Muscle of leg (tissue), 11 donors: ENCODE results near the gene AMD1. TPM values are rescaled to one million over a fixed set of nuclear protein-coding genes. Genes with fewer than 3 reads are reported as not detected.

ENCODE experiments used
- DNase-seq: peaks from one replicate; pipeline ENCODE4 v3.0.0; 2013
- H3K27ac ChIP-seq: one replicate; pipeline ENCODE4 v1.5.1; 2013; ENCODE audit warnings: mild to moderate bottlenecking, low read length, control low read depth
- H3K27me3 ChIP-seq: one replicate; pipeline ENCODE4 v1.6.1; 2013; ENCODE audit warnings: low read length; ENCODE audit not compliant: control insufficient read depth, insufficient read depth
- H3K36me3 ChIP-seq: one replicate; pipeline ENCODE4 v1.6.1; 2013; ENCODE audit warnings: low read length; ENCODE audit not compliant: control insufficient read depth, insufficient read depth
- H3K4me1 ChIP-seq: one replicate; pipeline ENCODE4 v1.6.1; 2013; ENCODE audit warnings: low read length; ENCODE audit not compliant: control insufficient read depth, insufficient read depth
- H3K4me3 ChIP-seq: one replicate; pipeline ENCODE4 v1.5.1; 2013; ENCODE audit warnings: low read length, control low read depth
- H3K9me3 ChIP-seq: replicated peaks from 2 replicates; pipeline ENCODE4 v1.6.1; 2013; ENCODE audit warnings: low read depth, low read length; ENCODE audit not compliant: control insufficient read depth
- WGBS: methylation state at CpG from one replicate; pipeline ENCODE4 v1.1.5; 2013; ENCODE audit warnings: missing lambda C conversion rate; ENCODE audit not compliant: insufficient coverage; 5-methylcytosine and 5-hydroxymethylcytosine counted together
- polyA plus RNA-seq, 8 donors: library from polyadenylated mRNA; unstranded; fragments of 120-200 nt; gene quantifications; one replicate each; pipeline versions ENCODE4 v1.2.1 to v1.2.3, GENCODE V29; 2013; ENCODE audit warnings: inconsistent platforms in 1 of 8, low replicate concordance in 1 of 8; ENCODE audit not compliant: insufficient read length in 8 of 8, insufficient read depth in 1 of 8
- total RNA-seq: library from RNA; stranded (reverse); fragments of 120-200 nt; gene quantifications from one replicate; pipeline ENCODE4 v1.2.4, GENCODE V29; 2013

Gene AMD1
- total and polyA plus RNA-seq, 9 donors: 32.8 to 53.2 (median 42.1) TPM

- H3K9me3 ChIP-seq: no peaks in the 10 kb centered on the region
- WGBS: 100% methylated on average over 1 of the region's 2 CpGs
- H3K27me3 ChIP-seq: no peaks in the 10 kb centered on the region
- no peak for DNase-seq
- no peaks in the 10 kb centered on the region for H3K4me1 ChIP-seq
- no peaks in the 10 kb centered on the region for H3K36me3 ChIP-seq
- no peak overlapping the region for H3K4me3 ChIP-seq
- H3K27ac ChIP-seq: no peak overlapping the region
These were observed 21.8 kb upstream of the AMD1 start for GRCh38 chr6:110852773-110853172.

- Histone ChIP-seq H3K27ac (no peak overlapping the region), H3K9me3 (no peaks in the 10 kb centered on the region), H3K36me3 (no peaks in the 10 kb centered on the region), H3K4me3 (no peak overlapping the region), H3K27me3 (no peaks in the 10 kb centered on the region), H3K4me1 (no peaks in the 10 kb centered on the region)
- peak; percentile 49 for DNase-seq
- no CpG with 5 or more reads among the region's 5 CpGs for WGBS
These were observed 20.7 kb upstream of the AMD1 start for GRCh38 chr6:110853754-110854477.

GRCh38 chr6:110856296-110856695, 18.3 kb upstream of the AMD1 start:
- no peak overlapping the region for H3K27ac ChIP-seq
- H3K4me1 ChIP-seq: no peaks in the 10 kb centered on the region
- no peaks in the 10 kb centered on the region for H3K36me3 ChIP-seq
- WGBS: 100% methylated on average over 1 of the region's 3 CpGs
- H3K27me3 ChIP-seq: no peaks in the 10 kb centered on the region
- no peak for DNase-seq
- no peak overlapping the region for H3K4me3 ChIP-seq
- no peaks in the 10 kb centered on the region for H3K9me3 ChIP-seq

- no peak for DNase-seq
- H3K27ac ChIP-seq: no peak overlapping the region
- no peaks in the 10 kb centered on the region for H3K36me3 ChIP-seq
- H3K9me3 ChIP-seq: no peaks in the 10 kb centered on the region
- H3K27me3 ChIP-seq: no peaks in the 10 kb centered on the region
- no peak overlapping the region for H3K4me3 ChIP-seq
- H3K4me1 ChIP-seq: no peaks in the 10 kb centered on the region
- 94% methylated on average over 19 of the region's 21 CpGs for WGBS
These were observed 16.6 kb upstream of the AMD1 start for GRCh38 chr6:110858016-110858415.

- H3K36me3 ChIP-seq: no peaks in the 10 kb centered on the region
- H3K9me3 ChIP-seq: no peaks in the 10 kb centered on the region
- no peaks in the 10 kb centered on the region for H3K27me3 ChIP-seq
- H3K4me3 ChIP-seq: no peak overlapping the region
- no peak overlapping the region for H3K27ac ChIP-seq
- 94% methylated on average over 28 of the region's 31 CpGs for WGBS
- no peak for DNase-seq
- H3K4me1 ChIP-seq: no peaks in the 10 kb centered on the region
These were observed 15.9 kb upstream of the AMD1 start for GRCh38 chr6:110858562-110859214.

GRCh38 chr6:110859335-110859792, 15.2 kb upstream of the AMD1 start:
- H3K4me3 ChIP-seq: no peak overlapping the region
- 100% methylated on average over 2 of the region's 12 CpGs for WGBS
- H3K27me3 ChIP-seq: no peaks in the 10 kb centered on the region
- H3K27ac ChIP-seq: no peak overlapping the region
- no peaks in the 10 kb centered on the region for H3K4me1 ChIP-seq
- H3K36me3 ChIP-seq: no peaks in the 10 kb centered on the region
- H3K9me3 ChIP-seq: no peaks in the 10 kb centered on the region
- peak; percentile 53 for DNase-seq

GRCh38 chr6:110864824-110865223, 9.8 kb upstream of the AMD1 start:
- 25% methylated on average over 1 of the region's 2 CpGs for WGBS
- Histone ChIP-seq H3K4me1 (no peaks in the 10 kb centered on the region), H3K9me3 (no peaks in the 10 kb centered on the region), H3K4me3 (no peak overlapping the region), H3K27me3 (no peaks in the 10 kb centered on the region), H3K36me3 (no peaks in the 10 kb centered on the region), H3K27ac (no peak overlapping the region)
- no peak for DNase-seq

- Histone ChIP-seq H3K9me3 (no peaks in the 10 kb centered on the region), H3K27ac (peak overlapping the region; percentile 95), H3K4me1 (peaks cover 4% of the 10 kb centered on the region), H3K27me3 (no peaks in the 10 kb centered on the region), H3K36me3 (no peaks in the 10 kb centered on the region), H3K4me3 (peak overlapping the region; percentile 82)
- no peak for DNase-seq
- under 1% methylated on average over 55 of the region's 60 CpGs for WGBS
These were observed 429 bp downstream of the AMD1 start for GRCh38 chr6:110874880-110875547.

- DNase-seq: peak; percentile 64
- H3K4me3 ChIP-seq: peak overlapping the region; percentile 82
- no peaks in the 10 kb centered on the region for H3K9me3 ChIP-seq
- no peaks in the 10 kb centered on the region for H3K27me3 ChIP-seq
- peak overlapping the region; percentile 95 for H3K27ac ChIP-seq
- H3K4me1 ChIP-seq: peaks cover 5% of the 10 kb centered on the region
- H3K36me3 ChIP-seq: no peaks in the 10 kb centered on the region
- under 1% methylated on average over 53 of the region's 61 CpGs for WGBS
These were observed 1.1 kb downstream of the AMD1 start for GRCh38 chr6:110875548-110876169.
